Coronary artery (tissue), 2 donors: ENCODE measurements around the gene PPP2R5B.

Source experiments
- DNase-seq: peaks from one replicate; pipeline ENCODE4 v3.0.0-alpha.2; 2017; ENCODE audit warnings: low spot score
- H3K27ac ChIP-seq, 2 donors: fragments of 200-600 bp; sonication (generic); one replicate each; pipeline ENCODE4 v1.5.1; 2016 to 2019
- H3K4me3 ChIP-seq: fragments of 200-600 bp; sonication (generic); 2 replicates; pipeline ENCODE4 v1.5.1; 2016; ENCODE audit warnings: mild to moderate bottlenecking, moderate library complexity
- TF ChIP-seq, protein P1 (sequence below): fragments of 200-600 bp; sonication (generic); IDR thresholded peaks from one replicate; pipeline ENCODE4 v1.5.1; 2019; ENCODE audit warnings: antibody characterized with exemption

PPP2R5B gene

DNA sequence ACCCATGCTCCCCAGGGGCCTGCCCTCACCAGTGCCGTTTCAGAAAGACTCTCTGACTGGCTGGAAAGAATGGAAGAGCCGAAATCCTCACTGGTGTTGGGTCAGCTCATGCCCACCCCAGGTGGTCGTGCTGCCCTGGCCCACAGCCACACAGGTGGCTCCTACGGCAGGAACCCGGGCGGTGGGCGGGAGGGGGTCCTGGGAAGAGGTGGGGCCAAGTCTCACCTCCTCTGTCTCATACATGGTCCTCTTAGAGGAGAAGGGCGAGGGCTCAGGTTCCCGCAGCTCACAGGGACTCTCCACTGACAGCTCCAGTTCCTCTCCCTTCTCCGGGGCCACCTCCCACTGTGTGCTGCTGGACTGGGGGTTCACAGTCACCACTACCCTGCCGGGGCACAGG, 15.7 kb upstream of the PPP2R5B start:
- TF ChIP-seq, protein P1, sequence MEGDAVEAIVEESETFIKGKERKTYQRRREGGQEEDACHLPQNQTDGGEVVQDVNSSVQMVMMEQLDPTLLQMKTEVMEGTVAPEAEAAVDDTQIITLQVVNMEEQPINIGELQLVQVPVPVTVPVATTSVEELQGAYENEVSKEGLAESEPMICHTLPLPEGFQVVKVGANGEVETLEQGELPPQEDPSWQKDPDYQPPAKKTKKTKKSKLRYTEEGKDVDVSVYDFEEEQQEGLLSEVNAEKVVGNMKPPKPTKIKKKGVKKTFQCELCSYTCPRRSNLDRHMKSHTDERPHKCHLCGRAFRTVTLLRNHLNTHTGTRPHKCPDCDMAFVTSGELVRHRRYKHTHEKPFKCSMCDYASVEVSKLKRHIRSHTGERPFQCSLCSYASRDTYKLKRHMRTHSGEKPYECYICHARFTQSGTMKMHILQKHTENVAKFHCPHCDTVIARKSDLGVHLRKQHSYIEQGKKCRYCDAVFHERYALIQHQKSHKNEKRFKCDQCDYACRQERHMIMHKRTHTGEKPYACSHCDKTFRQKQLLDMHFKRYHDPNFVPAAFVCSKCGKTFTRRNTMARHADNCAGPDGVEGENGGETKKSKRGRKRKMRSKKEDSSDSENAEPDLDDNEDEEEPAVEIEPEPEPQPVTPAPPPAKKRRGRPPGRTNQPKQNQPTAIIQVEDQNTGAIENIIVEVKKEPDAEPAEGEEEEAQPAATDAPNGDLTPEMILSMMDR, result no peak
- no peak overlapping the region for H3K27ac ChIP-seq

DNA sequence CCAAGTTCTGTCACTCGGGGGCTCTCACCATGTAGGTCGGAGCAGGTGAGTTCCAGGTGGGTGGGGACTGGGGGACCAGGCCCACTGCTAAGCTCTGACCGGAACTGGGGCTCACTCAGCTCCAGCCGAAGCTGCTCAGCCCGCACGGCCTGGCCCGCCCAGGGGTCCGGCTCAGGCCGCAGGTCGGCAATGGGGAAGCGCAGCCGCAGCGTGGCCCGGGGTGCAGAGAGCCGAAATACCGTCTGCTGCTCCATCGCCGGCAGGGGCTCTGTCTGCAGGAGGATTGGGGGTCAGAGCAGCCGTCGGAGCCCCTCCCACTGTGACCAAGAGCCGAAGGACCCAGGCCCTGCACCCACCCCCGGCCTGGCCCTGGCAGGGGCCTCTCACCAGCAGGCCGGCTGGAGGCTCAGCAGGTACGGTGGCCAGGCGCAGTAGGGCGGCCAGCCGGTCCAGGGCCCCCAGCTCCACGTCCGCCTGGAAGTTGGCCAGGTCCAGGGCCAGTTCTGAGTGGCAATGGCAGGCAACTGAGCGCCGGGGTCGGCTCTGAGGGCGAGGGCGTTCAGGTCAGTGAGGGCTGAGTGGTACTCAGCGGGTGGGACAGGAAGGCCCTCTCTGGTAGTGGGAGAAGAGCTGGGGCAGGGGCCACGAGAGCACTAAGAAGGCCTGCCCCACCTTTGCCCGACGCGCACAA, 14.7 kb upstream of the PPP2R5B start:
- Histone ChIP-seq H3K4me3 (no peak overlapping the region), H3K27ac (no peak overlapping the region)
- TF ChIP-seq, protein P1, result no peak
- no peak for DNase-seq

More for the DNA sequence above, 15.7 kb upstream of the PPP2R5B start:
- DNase-seq, result no peak
- H3K4me3 ChIP-seq, result no peak overlapping the region

DNA sequence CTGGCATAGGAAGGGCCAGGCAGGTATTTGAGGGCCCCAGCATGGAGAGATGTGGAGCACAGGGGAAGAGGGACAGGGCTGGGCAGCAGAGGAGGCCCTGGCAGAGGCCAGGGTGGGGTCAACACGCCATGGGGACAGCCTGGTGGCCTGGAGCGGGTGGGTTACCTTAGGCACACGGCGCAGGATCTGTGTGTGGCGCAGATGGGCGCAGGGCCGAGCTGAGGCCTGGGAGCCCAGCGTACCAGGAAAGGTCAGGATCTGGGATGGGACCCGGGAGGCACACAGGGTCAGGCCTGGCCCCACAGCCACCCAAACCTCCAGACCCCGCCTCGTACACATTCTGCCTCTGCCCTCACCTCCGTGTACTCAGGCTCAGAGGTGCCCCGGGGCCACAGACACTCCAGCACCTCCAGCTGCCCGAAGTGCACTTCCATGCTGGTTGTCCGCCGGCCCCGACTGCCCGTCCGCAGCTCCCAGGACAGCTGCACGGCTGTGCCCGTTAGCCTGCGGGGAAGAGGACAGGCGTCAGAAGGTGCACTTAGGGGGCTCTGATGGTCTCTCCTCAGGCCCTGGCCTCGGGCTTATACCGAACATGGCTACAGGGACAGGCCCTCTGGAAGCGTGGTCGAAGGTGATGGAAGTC, 13.9 kb upstream of the PPP2R5B start:
- H3K4me3 ChIP-seq, result no peak overlapping the region
- TF ChIP-seq, protein P1, result no peak
- H3K27ac ChIP-seq, result no peak overlapping the region
- DNase-seq, result no peak

DNA sequence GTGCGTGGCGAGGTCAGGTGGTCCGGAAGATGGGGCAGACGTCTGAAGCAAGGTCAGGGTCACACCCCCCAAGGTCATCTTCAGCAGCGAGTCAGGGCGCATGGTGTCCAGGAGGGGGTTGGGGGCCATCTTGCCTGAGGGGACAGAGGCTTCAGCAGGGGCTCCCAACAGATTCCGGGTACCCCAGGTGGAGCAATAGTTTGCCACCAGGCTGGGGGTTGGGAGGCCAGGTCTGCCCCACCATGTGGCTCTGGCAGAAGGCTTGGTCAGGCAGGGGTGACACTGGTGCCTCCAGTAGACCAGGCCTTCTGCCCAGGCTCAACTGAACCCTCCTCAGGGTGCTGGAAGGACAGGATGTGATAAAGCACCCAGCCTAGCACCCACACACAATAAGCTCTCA, 13.3 kb upstream of the PPP2R5B start:
- DNase-seq, result no peak
- Histone ChIP-seq H3K4me3 (no peak overlapping the region), H3K27ac (no peak overlapping the region)
- TF ChIP-seq, protein P1, result no peak

DNA sequence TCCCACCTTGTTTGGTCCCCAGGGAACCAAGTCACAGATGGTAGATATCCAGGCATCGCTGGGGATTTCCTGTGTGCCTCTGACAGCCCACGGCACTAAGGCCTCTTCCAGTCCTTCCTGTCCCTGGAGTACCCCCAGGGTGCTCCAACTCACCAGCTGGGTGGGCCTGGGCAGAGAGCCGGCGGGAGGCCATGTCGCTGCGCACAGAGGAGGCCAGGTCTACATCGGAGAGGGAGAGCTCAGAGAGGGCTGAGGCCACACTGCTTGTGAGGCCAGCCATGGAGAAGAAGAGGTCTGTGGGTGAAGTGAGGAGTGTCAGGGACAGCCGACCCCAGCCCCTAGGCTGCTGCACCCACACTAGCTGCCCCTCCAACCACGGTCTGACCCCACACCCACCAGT, 12.8 kb upstream of the PPP2R5B start:
- TF ChIP-seq, protein P1, result no peak
- DNase-seq, result no peak
- H3K27ac ChIP-seq, result no peak overlapping the region

DNA sequence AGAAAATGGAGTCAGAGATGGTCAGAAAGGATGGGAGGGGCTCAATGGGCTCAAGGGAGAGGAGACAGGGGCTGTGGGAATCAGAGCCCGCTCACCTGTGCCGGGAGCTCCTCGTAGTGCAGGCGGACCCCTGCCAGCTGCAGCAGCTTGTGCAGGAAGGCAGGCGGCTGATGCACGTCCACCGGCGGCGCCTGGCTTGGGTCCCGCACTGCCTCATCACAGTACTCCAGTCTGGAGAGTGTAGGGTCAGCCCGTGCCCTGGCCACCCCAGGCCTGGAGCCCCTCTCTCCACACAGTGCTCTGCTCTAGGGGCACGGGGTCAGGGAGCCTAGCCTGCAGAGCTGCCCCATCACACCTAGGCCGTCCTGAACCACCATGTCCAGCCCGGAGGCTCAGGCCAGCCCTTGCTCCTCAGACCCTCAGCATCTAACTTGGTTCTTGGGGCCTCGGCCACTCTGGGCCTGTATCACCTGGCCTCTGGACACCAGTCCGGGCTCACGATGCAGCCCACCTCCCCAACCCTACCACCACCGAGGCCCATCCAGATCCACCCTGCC, 11.2 kb upstream of the PPP2R5B start:
- TF ChIP-seq, protein P1, result no peak
- no peak for DNase-seq
- no peak overlapping the region for H3K27ac ChIP-seq
- no peak overlapping the region for H3K4me3 ChIP-seq

More for the DNA sequence above, 12.8 kb upstream of the PPP2R5B start:
- H3K4me3 ChIP-seq, result no peak overlapping the region

DNA sequence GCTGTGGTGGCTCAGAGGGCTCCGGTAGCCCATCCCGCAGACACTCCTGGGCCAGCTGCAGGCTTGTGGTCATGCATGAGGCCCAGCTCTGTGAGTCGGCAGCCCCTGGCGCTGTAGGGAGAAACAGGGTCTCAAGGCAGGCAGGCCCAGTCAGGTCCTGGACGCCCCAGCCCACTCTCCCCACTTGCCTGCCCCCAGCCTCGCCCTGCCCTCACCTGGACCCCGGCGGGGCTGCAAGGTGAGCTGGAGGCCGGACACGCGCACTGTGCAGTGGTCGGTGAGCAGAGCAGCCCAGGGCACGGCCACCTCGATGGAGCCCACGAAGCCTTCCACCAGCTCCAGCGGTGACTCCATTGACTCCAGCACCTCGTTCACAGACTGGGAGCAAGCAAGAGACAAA, 10.4 kb upstream of the PPP2R5B start:
- TF ChIP-seq, protein P1, result no peak
- no peak for DNase-seq
- H3K4me3 ChIP-seq, result no peak overlapping the region
- no peak overlapping the region for H3K27ac ChIP-seq
